ENCODE results near the gene SIL1.

DNA sequence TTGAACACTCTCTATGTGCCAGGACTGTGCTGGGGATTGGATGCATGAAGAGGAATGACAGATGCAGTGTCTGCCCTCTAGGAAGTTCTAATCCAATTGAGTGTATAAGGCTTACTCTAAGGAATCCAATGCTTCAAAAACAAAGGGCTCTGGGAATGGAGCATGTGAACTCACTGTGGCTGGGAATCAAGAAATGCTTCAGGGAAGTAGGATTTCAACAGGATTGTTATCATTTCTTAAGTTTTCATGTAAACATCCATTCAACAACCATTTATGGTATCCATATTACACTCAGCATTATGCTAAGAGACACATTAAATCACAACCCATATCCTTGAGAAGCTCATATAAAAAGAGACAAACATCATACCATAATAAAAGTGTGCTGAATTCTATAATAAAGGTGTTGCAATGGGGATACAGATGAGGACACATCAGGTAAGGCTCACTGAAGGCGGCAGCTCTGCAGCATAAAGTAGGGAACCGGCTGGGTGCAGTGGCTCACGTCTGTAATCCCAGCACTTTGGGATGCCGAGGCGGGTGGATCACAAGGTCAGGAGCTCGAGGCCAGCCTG lies 11.3 kb downstream of the SIL1 start:
- TF ChIP-seq, protein P1, sequence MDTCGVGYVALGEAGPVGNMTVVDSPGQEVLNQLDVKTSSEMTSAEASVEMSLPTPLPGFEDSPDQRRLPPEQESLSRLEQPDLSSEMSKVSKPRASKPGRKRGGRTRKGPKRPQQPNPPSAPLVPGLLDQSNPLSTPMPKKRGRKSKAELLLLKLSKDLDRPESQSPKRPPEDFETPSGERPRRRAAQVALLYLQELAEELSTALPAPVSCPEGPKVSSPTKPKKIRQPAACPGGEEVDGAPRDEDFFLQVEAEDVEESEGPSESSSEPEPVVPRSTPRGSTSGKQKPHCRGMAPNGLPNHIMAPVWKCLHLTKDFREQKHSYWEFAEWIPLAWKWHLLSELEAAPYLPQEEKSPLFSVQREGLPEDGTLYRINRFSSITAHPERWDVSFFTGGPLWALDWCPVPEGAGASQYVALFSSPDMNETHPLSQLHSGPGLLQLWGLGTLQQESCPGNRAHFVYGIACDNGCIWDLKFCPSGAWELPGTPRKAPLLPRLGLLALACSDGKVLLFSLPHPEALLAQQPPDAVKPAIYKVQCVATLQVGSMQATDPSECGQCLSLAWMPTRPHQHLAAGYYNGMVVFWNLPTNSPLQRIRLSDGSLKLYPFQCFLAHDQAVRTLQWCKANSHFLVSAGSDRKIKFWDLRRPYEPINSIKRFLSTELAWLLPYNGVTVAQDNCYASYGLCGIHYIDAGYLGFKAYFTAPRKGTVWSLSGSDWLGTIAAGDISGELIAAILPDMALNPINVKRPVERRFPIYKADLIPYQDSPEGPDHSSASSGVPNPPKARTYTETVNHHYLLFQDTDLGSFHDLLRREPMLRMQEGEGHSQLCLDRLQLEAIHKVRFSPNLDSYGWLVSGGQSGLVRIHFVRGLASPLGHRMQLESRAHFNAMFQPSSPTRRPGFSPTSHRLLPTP (IDR thresholded peaks at IDR 0.05; ENCODE audit: borderline replicate concordance, extremely low read depth, insufficient read length), result no peak
- no peak for TF ChIP-seq SMAD1 (IDR thresholded peaks at IDR 0.05; ENCODE audit: low read depth, low read length, partially characterized antibody)
- no peak for TF ChIP-seq ATF1 (CRISPR knock-in tag; IDR thresholded peaks at IDR 0.05)
- TF ChIP-seq ATF1 (tag; IDR thresholded peaks at IDR 0.05), result no peak
- TF ChIP-seq NCOR1 (IDR thresholded peaks at IDR 0.05), result no peak
- TF ChIP-seq, protein P2, sequence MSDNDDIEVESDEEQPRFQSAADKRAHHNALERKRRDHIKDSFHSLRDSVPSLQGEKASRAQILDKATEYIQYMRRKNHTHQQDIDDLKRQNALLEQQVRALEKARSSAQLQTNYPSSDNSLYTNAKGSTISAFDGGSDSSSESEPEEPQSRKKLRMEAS (CRISPR knock-in tag; IDR thresholded peaks at IDR 0.05), result no peak
- TF ChIP-seq, protein P3, sequence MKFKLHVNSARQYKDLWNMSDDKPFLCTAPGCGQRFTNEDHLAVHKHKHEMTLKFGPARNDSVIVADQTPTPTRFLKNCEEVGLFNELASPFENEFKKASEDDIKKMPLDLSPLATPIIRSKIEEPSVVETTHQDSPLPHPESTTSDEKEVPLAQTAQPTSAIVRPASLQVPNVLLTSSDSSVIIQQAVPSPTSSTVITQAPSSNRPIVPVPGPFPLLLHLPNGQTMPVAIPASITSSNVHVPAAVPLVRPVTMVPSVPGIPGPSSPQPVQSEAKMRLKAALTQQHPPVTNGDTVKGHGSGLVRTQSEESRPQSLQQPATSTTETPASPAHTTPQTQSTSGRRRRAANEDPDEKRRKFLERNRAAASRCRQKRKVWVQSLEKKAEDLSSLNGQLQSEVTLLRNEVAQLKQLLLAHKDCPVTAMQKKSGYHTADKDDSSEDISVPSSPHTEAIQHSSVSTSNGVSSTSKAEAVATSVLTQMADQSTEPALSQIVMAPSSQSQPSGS (CRISPR knock-in tag; IDR thresholded peaks at IDR 0.05), result no peak
